Astrocyte (in vitro differentiated cells and primary cell): ENCODE results near the gene LVRN.

ENCODE experiments used
- EZH2 ChIP-seq: IDR thresholded peaks from 2 replicates; pipeline ENCODE4 v1.6.1; 2012; ENCODE audit warnings: mild to moderate bottlenecking, low read length, inconsistent platforms; ENCODE audit not compliant: insufficient read depth
- TF ChIP-seq, protein P1 (sequence below): IDR thresholded peaks from 2 replicates; pipeline ENCODE4 v1.5.1; 2011; ENCODE audit warnings: low read depth, mild to moderate bottlenecking, inconsistent platforms, low read length, moderate library complexity; ENCODE audit not compliant: insufficient read depth

GRCh38 chr5:116071211-116071610, 108.9 kb downstream of the LVRN start:
- TF ChIP-seq, protein P1, sequence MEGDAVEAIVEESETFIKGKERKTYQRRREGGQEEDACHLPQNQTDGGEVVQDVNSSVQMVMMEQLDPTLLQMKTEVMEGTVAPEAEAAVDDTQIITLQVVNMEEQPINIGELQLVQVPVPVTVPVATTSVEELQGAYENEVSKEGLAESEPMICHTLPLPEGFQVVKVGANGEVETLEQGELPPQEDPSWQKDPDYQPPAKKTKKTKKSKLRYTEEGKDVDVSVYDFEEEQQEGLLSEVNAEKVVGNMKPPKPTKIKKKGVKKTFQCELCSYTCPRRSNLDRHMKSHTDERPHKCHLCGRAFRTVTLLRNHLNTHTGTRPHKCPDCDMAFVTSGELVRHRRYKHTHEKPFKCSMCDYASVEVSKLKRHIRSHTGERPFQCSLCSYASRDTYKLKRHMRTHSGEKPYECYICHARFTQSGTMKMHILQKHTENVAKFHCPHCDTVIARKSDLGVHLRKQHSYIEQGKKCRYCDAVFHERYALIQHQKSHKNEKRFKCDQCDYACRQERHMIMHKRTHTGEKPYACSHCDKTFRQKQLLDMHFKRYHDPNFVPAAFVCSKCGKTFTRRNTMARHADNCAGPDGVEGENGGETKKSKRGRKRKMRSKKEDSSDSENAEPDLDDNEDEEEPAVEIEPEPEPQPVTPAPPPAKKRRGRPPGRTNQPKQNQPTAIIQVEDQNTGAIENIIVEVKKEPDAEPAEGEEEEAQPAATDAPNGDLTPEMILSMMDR = no peak
- TF ChIP-seq EZH2 = no peak
